LNCAP (cell line): ENCODE measurements around the gene SAMD13.

Experiments used
- TF ChIP-seq, protein P1 (sequence below): fragments of 450-650 bp; IDR thresholded peaks from 2 replicates; pipeline ENCODE4 v1.5.1; 2017; ENCODE audit warnings: mild to moderate bottlenecking

SAMD13 gene

DNA sequence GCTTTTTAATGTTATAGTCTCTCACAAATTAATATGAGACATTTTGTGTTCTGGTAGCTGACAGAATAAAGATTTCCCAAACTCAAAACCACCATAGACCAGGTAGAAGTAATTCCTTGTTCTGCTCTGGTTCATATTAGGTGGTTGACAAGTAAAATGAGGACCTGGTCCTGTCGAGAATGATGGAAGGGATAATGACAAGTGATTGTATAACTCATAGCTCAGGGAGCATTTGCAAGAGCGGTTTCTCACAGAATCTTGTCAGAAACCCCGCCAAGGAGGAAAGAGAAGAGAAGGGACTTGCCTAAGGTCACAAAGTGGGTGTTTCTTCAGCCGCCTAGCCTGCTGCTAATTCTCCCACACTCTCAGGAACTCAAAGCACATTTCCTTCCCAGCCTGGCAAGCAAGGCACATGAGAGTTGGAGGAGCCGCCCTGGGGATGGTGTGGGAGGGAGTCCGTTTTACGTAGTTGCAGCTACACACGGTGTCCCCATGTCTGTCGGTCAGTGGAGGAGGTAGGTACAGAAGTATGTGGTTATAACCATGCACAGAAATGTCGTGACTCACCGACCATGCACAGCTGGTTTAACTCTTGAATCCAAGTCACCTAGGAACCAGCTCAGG is 46.5 kb downstream of the SAMD13 start:
- TF ChIP-seq, protein P1, sequence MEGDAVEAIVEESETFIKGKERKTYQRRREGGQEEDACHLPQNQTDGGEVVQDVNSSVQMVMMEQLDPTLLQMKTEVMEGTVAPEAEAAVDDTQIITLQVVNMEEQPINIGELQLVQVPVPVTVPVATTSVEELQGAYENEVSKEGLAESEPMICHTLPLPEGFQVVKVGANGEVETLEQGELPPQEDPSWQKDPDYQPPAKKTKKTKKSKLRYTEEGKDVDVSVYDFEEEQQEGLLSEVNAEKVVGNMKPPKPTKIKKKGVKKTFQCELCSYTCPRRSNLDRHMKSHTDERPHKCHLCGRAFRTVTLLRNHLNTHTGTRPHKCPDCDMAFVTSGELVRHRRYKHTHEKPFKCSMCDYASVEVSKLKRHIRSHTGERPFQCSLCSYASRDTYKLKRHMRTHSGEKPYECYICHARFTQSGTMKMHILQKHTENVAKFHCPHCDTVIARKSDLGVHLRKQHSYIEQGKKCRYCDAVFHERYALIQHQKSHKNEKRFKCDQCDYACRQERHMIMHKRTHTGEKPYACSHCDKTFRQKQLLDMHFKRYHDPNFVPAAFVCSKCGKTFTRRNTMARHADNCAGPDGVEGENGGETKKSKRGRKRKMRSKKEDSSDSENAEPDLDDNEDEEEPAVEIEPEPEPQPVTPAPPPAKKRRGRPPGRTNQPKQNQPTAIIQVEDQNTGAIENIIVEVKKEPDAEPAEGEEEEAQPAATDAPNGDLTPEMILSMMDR = no peak

DNA sequence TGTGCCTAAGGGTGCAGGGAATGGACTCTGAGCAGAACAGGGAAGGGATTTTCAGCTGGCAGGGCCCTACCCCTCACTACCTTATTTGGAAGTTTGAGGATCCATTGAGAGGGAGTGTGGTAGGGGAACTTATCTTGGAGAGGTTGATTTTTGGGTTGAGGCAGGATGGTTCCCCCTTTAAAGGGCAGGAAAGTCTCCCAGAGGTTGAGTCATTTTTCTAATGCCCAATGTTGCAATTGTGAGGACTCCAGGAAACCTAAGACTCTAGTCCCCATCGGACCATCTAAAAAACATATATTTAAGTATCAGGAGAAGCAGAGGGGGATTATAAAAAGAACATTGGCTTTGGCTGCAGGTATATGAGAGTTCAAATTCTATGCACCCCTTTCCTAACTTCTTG is 47.3 kb downstream of the SAMD13 start:
- TF ChIP-seq, protein P1 = no peak

DNA sequence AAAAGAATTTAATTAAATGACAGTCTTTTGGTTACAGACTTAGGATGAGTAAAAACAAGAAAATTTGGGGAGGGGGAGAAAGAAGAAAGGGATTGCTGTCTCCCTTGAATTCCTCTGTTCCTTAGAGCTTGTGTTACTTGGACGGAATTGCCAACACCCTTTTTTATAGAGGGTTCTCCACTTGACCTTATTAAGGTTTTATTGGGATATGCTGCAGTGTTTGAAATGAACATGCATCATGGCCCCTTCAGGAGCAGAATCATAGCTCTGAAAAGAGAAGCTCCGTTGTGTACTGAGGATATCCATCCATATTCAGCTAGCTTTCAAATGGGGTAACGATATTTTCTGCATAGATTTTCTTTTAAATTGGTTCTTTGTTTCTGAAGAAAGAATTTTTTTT is 48.6 kb downstream of the SAMD13 start:
- TF ChIP-seq, protein P1 = no peak

DNA sequence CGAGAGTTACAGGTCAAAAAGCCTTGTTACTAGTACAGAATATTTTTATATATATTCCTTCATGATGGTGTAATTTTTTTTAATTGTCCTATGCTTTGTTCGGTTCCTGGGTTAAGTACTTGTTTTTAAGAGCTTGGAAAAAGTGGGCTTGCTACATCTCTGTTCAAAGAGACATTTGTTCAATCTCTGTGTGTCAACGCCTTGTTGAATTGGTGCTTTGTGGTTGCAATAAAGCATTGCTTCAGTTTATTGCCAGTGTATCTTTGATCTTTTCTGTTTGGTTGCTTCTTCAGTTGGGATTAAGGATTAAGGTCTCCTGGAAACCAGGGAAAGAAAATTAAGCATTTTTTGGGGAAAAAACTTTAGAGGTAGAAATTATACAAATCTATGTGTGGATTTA is 49.0 kb downstream of the SAMD13 start:
- TF ChIP-seq, protein P1 = no peak

DNA sequence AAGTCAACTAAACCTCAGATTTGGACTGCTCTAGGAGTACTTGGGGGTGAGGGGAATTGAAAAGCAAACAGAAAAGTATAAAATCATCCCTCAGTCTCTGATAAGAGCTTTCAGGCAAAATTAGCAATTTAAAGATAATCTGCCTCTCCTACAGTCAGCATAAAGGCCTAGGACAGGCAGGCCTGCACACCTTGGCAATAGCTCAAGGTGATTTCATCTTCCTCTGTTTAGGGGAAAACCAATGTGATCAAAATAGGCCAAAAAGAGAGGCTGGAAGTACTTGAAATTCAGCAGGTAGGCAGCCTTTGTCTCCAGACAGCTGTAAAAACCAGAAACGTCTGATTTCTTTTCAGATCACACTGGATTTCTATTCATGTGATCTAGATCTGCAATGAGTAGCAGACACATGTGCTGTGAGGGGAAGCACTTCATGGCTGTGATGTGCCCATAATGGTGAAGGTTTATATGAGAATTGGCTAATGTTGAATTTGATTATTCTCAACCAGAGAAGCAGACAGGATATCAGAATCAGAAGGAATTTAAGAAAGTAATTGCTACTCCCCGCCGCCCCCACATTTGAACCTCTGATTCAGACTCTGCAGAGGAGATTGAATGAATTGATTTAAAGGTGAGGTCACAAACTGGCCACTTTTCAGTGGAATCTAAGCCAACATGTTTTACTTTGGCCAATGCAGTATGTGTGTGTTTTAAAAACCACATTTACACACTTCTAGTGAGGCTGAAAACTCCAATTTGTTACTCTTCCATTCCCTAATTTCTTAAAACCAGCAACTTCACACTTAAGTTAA is 51.0 kb downstream of the SAMD13 start:
- TF ChIP-seq, protein P1 = no peak

DNA sequence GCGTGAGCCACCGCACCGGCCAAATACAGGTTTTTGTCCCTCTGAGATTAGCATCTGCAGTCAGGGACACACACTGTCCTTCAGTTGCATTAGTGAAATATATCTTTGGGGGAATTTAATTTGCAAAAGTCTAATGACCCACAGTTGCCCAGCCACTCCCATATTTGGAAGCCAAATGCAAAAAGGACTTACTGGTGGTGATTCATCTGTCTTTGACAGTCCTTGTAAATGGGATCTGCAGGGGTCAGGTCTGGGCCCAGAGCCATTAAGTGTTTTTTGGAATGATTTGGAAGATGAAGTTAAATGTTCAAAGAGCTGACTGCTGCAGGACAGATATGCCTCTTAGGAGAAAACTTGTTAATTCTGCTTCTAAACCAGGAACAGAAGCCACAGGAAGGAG is 52.2 kb downstream of the SAMD13 start:
- TF ChIP-seq, protein P1 = no peak

DNA sequence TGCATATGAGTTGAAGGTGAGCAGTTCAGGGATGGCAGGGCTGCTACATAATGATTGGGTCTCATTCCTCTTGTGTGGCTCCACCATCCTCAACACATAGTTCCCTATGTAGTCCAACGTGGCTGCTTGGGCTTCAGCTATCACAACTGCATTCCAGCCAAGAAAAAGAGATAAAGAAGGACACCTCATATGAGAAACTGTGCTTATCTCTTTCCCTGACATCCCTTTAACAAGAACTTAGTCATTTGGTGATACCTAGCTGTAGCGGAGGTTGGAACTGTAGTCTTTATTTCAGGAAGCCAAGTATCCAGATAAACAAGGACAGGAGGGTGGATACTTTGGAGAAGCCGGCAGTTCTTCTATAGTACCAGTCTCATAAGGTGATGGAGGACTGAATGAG is 54.0 kb downstream of the SAMD13 start:
- TF ChIP-seq, protein P1 = no peak
